Peyer's patch (tissue), 4 donors: ENCODE measurements around the gene ZPBP.

Experiments
- POLR2A ChIP-seq, 2 donors: fragments of 450-650 bp; IDR thresholded peaks; one replicate each; pipeline ENCODE4 v1.5.1; 2017; ENCODE audit warnings: antibody characterized with exemption in 2 of 2, mild to moderate bottlenecking in 2 of 2, moderate library complexity in 2 of 2
- TF ChIP-seq, protein P1 (sequence below), 6 experiments: fragments of 450-650 bp in 4 of 6; fragments of 200-600 bp in 2 of 6; sonication (generic) in 1 of 6; IDR thresholded peaks; one replicate each; pipeline ENCODE4 v1.5.1; 2017 to 2019; ENCODE audit warnings: antibody characterized with exemption in 6 of 6, mild to moderate bottlenecking in 3 of 6, moderate library complexity in 1 of 6

DNA sequence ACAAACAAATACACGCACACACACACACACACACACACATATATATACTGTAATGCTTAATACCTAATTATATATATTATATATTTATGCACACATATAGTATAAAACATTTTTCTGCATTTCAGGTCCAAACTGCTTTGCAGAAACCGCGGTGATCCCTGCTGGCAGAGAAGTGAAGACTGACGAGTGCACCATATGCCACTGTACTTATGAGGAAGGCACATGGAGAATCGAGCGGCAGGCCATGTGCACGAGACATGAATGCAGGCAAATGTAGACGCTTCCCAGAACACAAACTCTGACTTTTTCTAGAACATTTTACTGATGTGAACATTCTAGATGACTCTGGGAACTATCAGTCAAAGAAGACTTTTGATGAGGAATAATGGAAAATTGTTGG lies 181.1 kb downstream of the ZPBP start:
- TF ChIP-seq, protein P1, sequence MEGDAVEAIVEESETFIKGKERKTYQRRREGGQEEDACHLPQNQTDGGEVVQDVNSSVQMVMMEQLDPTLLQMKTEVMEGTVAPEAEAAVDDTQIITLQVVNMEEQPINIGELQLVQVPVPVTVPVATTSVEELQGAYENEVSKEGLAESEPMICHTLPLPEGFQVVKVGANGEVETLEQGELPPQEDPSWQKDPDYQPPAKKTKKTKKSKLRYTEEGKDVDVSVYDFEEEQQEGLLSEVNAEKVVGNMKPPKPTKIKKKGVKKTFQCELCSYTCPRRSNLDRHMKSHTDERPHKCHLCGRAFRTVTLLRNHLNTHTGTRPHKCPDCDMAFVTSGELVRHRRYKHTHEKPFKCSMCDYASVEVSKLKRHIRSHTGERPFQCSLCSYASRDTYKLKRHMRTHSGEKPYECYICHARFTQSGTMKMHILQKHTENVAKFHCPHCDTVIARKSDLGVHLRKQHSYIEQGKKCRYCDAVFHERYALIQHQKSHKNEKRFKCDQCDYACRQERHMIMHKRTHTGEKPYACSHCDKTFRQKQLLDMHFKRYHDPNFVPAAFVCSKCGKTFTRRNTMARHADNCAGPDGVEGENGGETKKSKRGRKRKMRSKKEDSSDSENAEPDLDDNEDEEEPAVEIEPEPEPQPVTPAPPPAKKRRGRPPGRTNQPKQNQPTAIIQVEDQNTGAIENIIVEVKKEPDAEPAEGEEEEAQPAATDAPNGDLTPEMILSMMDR (IDR thresholded peaks at IDR 0.05), result no peak
- no peak for TF ChIP-seq POLR2A (IDR thresholded peaks at IDR 0.05)
